EL (cell line): ENCODE data around the gene RNF17.

Experiments used
- DNase-seq: peaks from one replicate; pipeline ENCODE4 v3.0.0-alpha.2; 2016

Gene RNF17

GRCh38 chr13:24860770-24861169 lies 96.8 kb downstream of the RNF17 start:
- no peak for DNase-seq

GRCh38 chr13:24861617-24862362 lies 97.8 kb downstream of the RNF17 start:
- no peak for DNase-seq

GRCh38 chr13:24863748-24864540 lies 100.0 kb downstream of the RNF17 start:
- DNase-seq = no peak

GRCh38 chr13:24864579-24864978 lies 100.6 kb downstream of the RNF17 start:
- DNase-seq = no peak

GRCh38 chr13:24865163-24865953 lies 101.4 kb downstream of the RNF17 start:
- DNase-seq = no peak

- no peak for DNase-seq
Observed at GRCh38 chr13:24866488-24866887, 102.5 kb downstream of the RNF17 start.

- no peak for DNase-seq
Observed at GRCh38 chr13:24868874-24869273, 104.9 kb downstream of the RNF17 start.

- DNase-seq = no peak
Observed at GRCh38 chr13:24870380-24870760, 106.4 kb downstream of the RNF17 start.

GRCh38 chr13:24875566-24875965 lies 111.6 kb downstream of the RNF17 start:
- peak; percentile 37 for DNase-seq

GRCh38 chr13:24877531-24877930 lies 113.6 kb downstream of the RNF17 start:
- DNase-seq = no peak

GRCh38 chr13:24878340-24878739 lies 114.4 kb downstream of the RNF17 start:
- no peak for DNase-seq

- no peak for DNase-seq
Observed at GRCh38 chr13:24882665-24883064, 118.7 kb downstream of the RNF17 start.

GRCh38 chr13:24887759-24888158 lies 123.8 kb downstream of the RNF17 start:
- DNase-seq = no peak

GRCh38 chr13:24888291-24888931 lies 124.4 kb downstream of the RNF17 start:
- no peak for DNase-seq

GRCh38 chr13:24890256-24890655 lies 126.3 kb downstream of the RNF17 start:
- DNase-seq = no peak

- no peak for DNase-seq
Observed at GRCh38 chr13:24891476-24892108, 127.6 kb downstream of the RNF17 start.

- DNase-seq = no peak
Observed at GRCh38 chr13:24892829-24893228, 128.9 kb downstream of the RNF17 start.

GRCh38 chr13:24893863-24894262 lies 129.9 kb downstream of the RNF17 start:
- no peak for DNase-seq

- no peak for DNase-seq
Observed at GRCh38 chr13:24894277-24894971, 130.5 kb downstream of the RNF17 start.

GRCh38 chr13:24894972-24895300 lies 131.0 kb downstream of the RNF17 start:
- no peak for DNase-seq

- DNase-seq = no peak
Observed at GRCh38 chr13:24896061-24896460, 132.1 kb downstream of the RNF17 start.

GRCh38 chr13:24897293-24897692 lies 133.3 kb downstream of the RNF17 start:
- DNase-seq = no peak
